Gastrocnemius medialis (tissue), 4 donors: ENCODE measurements around the gene NTM.

Source experiments
- POLR2A ChIP-seq, 2 donors: fragments of 450-650 bp; IDR thresholded peaks; one replicate each; pipeline ENCODE4 v1.6.1; 2017; ENCODE audit warnings: antibody characterized with exemption in 2 of 2, mild to moderate bottlenecking in 2 of 2, moderate library complexity in 2 of 2
- TF ChIP-seq, protein P1 (sequence below), 5 experiments: fragments of 450-650 bp in 3 of 5; fragments of 200-600 bp in 2 of 5; sonication (generic) in 2 of 5; IDR thresholded peaks in 4 of 5; conservative IDR thresholded peaks in 1 of 5; 1 replicate in 4 of 5; 2 replicates in 1 of 5; pipeline ENCODE4 v1.5.1; 2016 to 2019; ENCODE audit warnings: antibody characterized with exemption in 5 of 5, mild to moderate bottlenecking in 3 of 5, moderate library complexity in 3 of 5

- TF ChIP-seq POLR2A (IDR thresholded peaks at IDR 0.05), result no peak
- TF ChIP-seq, protein P1, sequence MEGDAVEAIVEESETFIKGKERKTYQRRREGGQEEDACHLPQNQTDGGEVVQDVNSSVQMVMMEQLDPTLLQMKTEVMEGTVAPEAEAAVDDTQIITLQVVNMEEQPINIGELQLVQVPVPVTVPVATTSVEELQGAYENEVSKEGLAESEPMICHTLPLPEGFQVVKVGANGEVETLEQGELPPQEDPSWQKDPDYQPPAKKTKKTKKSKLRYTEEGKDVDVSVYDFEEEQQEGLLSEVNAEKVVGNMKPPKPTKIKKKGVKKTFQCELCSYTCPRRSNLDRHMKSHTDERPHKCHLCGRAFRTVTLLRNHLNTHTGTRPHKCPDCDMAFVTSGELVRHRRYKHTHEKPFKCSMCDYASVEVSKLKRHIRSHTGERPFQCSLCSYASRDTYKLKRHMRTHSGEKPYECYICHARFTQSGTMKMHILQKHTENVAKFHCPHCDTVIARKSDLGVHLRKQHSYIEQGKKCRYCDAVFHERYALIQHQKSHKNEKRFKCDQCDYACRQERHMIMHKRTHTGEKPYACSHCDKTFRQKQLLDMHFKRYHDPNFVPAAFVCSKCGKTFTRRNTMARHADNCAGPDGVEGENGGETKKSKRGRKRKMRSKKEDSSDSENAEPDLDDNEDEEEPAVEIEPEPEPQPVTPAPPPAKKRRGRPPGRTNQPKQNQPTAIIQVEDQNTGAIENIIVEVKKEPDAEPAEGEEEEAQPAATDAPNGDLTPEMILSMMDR (IDR thresholded peaks at IDR 0.05 in 4 of 5, conservative IDR thresholded peaks at IDR 0.05 in 1 of 5), result no peak
Measured at GRCh38 chr11:131645237-131645636, 274.8 kb downstream of the NTM start.
